Activated naive CD8-positive, alpha-beta T cell (primary cell): ENCODE measurements around the gene MYO19.

Source experiments
- H3K27ac Mint-ChIP-seq: one replicate; pipeline ENCODE4 v1.8.0; 2021; ENCODE audit warnings: mixed read lengths
- H3K27me3 Mint-ChIP-seq: one replicate; pipeline ENCODE4 v1.8.0; 2021; ENCODE audit warnings: mixed read lengths
- H3K36me3 Mint-ChIP-seq: one replicate; pipeline ENCODE4 v1.8.0; 2021; ENCODE audit warnings: mixed read lengths
- H3K4me1 Mint-ChIP-seq: one replicate; pipeline ENCODE4 v1.8.0; 2021; ENCODE audit warnings: low read depth, mixed read lengths
- H3K4me3 Mint-ChIP-seq: one replicate; pipeline ENCODE4 v1.8.0; 2021; ENCODE audit warnings: mild to moderate bottlenecking, mixed read lengths
- H3K9me3 Mint-ChIP-seq: one replicate; pipeline ENCODE4 v1.8.0; 2021; ENCODE audit warnings: low read depth, mixed read lengths

MYO19 gene

DNA sequence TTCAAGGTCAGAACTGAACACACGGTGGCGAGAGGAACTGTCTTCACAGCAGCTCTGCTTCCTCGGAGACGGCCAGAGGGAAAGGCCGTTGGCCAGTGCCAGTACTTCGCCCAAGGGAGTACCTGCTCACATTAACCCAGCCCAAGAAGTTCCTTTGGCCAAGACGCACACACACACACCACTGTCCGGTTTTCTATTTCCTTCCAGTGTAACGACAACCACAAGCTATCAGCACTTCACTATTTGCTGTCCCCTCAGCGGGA, 9.3 kb upstream of the MYO19 start:
- Mint-ChIP-seq H3K27me3 (no peaks in the 10 kb centered on the region), H3K4me3 (peak overlapping the region; percentile 96), H3K27ac (peak overlapping the region; percentile 97), H3K36me3 (peaks cover 3% of the 10 kb centered on the region), H3K4me1 (peaks cover 31% of the 10 kb centered on the region), H3K9me3 (no peaks in the 10 kb centered on the region)

DNA sequence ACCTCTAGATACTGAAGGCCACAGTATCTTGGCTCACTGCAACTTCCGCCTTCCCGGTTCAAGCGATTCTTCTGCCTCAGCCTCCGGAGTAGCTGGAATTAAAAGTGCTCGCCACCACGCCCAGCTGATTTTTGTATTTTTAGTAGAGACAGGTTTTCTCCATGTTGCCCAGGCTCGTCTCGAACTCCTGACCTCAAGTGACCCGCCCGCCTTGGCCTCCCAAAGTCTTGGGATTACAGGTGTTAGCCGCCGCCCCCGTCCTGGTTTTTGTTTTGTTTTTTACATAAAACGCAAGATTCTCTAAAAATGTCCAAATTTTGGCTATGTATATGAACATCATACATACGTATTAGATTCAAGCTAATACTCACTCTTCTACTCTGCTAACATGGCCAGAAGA, 8.1 kb upstream of the MYO19 start:
- Mint-ChIP-seq H3K4me3 (peak overlapping the region; percentile 30), H3K9me3 (no peaks in the 10 kb centered on the region), H3K27me3 (no peaks in the 10 kb centered on the region), H3K36me3 (peaks cover 3% of the 10 kb centered on the region), H3K4me1 (peaks cover 22% of the 10 kb centered on the region), H3K27ac (no peak overlapping the region)

DNA sequence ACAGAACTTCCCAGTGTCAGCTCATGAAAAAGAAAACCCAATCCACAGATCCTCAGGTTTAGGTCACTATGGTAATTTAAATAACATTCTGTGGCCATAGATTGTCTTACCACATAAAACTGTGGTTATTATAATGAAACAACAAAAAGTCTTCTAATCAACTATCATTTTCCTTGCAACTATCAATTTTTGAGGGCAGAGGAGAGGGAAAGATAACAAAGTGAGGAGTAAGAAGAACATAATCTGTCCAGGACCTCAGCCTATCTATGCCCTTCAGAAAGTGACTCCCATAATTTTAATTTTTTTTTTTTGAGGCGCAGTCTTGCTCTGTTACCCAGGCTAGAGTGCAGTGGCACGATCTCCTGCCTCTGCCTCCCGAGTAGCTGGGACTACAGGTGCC, 6.0 kb upstream of the MYO19 start:
- Mint-ChIP-seq H3K36me3 (peaks cover 4% of the 10 kb centered on the region), H3K27me3 (no peaks in the 10 kb centered on the region), H3K9me3 (no peaks in the 10 kb centered on the region), H3K4me3 (no peak overlapping the region), H3K27ac (no peak overlapping the region), H3K4me1 (peaks cover 18% of the 10 kb centered on the region)

DNA sequence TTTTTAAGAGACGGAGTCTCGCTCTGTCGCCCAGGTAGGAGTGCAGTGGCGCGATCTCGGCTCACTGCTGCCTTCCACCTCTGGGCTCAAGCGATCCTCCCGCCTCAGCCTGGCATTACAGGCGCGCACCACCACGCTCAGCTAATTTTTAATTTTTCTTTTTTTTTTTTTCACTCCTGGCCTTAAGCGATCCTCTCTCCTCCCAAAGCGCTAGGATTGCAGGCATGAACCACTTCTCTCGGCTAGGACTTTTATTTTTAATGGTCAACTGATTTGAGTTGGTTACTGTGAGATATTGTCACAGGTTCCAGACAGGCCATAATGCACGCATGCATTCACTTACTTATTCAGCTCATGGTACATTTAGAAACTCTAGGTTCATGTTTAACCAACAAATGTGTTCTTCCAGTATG, 1.0 kb upstream of the MYO19 start:
- Mint-ChIP-seq H3K27me3 (no peaks in the 10 kb centered on the region), H3K9me3 (no peaks in the 10 kb centered on the region), H3K27ac (peak overlapping the region; percentile 99), H3K4me3 (peak overlapping the region; percentile 99), H3K4me1 (peaks cover 30% of the 10 kb centered on the region), H3K36me3 (peaks cover 4% of the 10 kb centered on the region)

DNA sequence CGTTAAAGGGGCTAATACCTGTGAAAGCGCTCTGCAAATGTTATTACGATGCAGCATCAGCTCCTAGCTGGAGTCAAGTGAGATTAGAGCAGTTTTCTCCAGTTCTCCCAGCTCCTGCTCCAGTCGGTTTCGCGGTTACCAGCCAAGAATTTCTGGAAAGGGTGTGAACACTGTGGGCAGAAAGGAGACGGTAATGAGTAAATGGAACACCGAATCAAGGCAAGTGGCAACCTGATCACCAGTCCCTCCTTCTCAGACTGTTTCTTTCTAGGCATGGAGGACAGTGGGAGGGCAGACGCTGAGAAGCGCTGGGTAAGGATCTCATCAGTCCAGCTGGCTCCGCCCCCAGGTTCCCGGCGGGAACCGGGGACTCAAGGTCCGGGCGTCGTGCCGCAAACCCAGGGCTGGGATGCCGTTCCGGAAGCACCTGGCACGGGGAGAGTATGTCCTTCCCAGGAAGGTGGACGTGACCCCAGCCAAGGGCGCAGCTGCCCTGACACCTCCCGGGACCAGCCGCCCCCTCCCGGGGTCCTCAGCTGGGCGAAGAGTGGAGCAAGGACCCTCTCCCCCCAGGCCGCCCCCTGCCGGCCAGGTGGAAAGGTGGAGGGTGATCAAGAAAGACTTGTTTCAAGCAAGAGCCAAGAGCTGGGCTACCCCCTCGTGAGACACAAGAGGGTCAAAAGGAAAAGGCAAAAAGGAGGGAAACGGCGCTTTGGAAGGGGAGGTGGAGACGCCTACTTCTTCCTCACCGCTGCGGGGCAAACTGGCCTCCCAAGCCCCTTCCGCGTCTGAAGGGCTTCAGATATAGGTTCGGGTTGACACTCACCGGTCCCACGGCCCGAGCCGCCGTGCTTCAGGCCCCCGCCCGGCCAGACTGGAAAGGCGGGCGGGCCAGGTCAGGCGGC, 481 bp downstream of the MYO19 start:
- peak overlapping the region; percentile 99 for H3K27ac Mint-ChIP-seq
- H3K27me3 Mint-ChIP-seq = no peaks in the 10 kb centered on the region
- peaks cover 32% of the 10 kb centered on the region for H3K4me1 Mint-ChIP-seq
- H3K36me3 Mint-ChIP-seq = peaks cover 6% of the 10 kb centered on the region
- H3K4me3 Mint-ChIP-seq = peak overlapping the region; percentile 99
- no peaks in the 10 kb centered on the region for H3K9me3 Mint-ChIP-seq

DNA sequence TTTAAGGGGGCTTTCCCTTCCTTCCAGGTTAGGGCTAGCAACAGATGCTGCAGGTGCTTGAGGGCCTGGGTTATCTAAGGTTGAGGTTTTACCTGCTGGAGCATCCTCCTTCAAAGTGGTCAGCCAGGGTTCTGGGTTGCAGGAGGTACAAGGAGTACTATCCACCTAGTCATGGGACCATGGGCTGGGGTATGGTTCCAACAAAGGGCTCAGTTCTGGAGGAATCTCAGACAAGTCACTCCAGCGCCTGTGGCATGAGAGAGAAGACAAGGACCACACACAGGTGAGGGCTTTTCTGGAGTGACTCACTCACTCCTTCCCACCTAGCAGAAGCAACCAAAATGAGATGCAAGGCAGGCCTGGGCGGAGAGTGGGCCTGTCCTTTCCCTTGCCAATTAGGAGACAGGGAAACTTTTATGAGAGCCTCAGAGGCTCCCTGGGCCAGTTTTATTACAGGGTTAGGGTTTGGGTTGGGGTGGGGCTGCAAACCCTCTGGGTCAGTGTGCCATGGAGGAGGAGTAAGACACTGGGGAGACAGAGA, 2.2 kb downstream of the MYO19 start:
- H3K4me1 Mint-ChIP-seq = peaks cover 31% of the 10 kb centered on the region
- peak overlapping the region; percentile 99 for H3K4me3 Mint-ChIP-seq

DNA sequence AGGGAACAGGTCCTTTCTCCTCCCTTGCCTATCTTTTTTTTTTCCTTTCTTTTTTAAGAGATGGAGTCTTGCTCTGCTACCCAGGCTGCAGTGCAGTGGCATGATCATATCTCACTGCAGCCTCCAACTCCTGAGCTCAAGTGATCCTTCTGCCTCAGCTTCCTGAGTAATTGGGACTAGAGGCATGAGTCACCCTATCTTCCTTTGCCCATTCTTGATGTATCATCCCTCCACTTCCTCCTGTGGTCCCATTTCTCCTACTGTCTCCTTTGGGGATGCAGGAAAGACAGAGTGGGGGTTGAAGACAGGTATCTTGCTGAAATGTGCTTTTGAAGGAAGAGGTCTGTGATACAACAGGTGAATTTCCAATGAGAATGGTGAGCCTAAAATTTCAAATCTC, 5.5 kb downstream of the MYO19 start:
- Mint-ChIP-seq H3K27ac (no peak overlapping the region), H3K4me3 (no peak overlapping the region), H3K9me3 (no peaks in the 10 kb centered on the region), H3K27me3 (no peaks in the 10 kb centered on the region), H3K36me3 (peaks cover 15% of the 10 kb centered on the region), H3K4me1 (peaks cover 41% of the 10 kb centered on the region)

More for the DNA sequence above, 2.2 kb downstream of the MYO19 start:
- no peaks in the 10 kb centered on the region for H3K9me3 Mint-ChIP-seq
- peaks cover 7% of the 10 kb centered on the region for H3K36me3 Mint-ChIP-seq
- H3K27me3 Mint-ChIP-seq = no peaks in the 10 kb centered on the region
- H3K27ac Mint-ChIP-seq = peak overlapping the region; percentile 54

DNA sequence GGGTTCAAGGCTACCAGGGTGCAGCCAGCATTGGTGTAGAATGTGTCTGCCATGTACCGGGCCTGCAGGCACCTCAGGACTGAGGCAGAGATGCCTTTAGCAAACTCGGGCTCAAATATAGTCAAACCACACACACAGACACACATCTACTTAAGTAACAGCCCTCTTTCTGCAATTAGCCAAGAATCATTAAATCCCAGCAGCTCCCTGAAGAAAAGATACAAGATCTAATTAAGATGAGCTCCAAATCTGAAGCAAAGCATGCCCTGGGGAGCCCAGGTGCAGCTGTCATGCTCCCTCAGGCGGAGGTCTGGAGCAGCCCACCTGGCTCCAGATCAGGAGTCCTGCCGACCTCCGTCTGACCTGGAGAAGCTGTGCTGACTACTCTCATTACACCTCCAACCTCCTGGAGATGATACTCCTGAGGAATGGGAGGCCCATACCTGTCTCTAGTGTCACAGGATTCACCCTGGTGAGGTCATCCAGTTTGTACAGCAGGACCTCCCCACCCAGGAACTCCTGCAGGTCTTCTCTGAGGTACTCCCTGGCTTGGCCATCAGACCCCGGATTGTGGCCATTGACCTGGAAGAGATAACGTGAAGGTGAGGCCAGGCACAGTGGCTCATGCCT, 6.9 kb downstream of the MYO19 start:
- no peak overlapping the region for H3K4me3 Mint-ChIP-seq
- no peaks in the 10 kb centered on the region for H3K27me3 Mint-ChIP-seq
- H3K4me1 Mint-ChIP-seq = peaks cover 31% of the 10 kb centered on the region
- H3K36me3 Mint-ChIP-seq = peaks cover 15% of the 10 kb centered on the region
- H3K9me3 Mint-ChIP-seq = no peaks in the 10 kb centered on the region
- H3K27ac Mint-ChIP-seq = no peak overlapping the region

DNA sequence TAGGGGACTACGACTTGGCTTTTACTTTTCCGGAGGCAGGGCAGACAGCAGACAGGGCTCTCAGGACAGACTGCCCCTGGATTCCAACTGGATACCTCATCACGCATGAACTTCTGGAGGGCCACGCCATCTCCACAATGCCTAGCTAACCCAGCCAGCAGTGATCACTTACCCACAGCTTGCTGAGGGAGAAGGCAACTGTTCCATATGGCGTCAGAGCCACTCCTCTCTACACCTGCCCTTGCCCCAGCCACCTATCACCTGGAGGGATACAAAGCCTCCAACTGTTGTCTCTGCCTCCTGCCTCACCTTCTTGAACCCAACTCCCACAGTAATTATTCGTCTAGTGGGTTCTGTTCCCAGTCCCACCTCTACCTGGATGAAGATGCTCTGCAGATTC, 8.8 kb downstream of the MYO19 start:
- H3K36me3 Mint-ChIP-seq = peaks cover 16% of the 10 kb centered on the region
- no peaks in the 10 kb centered on the region for H3K9me3 Mint-ChIP-seq
- H3K4me3 Mint-ChIP-seq = no peak overlapping the region
- no peaks in the 10 kb centered on the region for H3K27me3 Mint-ChIP-seq
- H3K4me1 Mint-ChIP-seq = peaks cover 23% of the 10 kb centered on the region
- H3K27ac Mint-ChIP-seq = no peak overlapping the region

DNA sequence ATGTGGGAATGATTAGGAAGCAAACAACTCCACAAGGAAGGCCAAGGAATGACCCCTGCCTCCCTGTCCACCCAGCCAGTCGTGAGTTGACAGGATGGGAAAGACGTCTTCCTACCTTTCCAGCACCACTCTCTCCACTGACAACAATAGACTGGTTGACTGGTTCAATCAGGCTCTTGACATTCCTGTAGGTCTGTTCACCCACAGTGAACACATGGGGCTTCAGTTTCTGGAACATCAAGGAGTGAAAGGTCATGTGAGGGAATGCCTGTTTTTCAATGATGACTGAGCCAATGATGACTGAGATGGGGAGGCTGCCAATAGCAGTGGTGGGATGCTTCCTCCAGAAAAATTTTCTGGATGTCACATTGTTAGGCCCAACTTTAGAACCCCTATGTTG, 9.6 kb downstream of the MYO19 start:
- no peaks in the 10 kb centered on the region for H3K27me3 Mint-ChIP-seq
- H3K9me3 Mint-ChIP-seq = no peaks in the 10 kb centered on the region
- peaks cover 23% of the 10 kb centered on the region for H3K4me1 Mint-ChIP-seq
- H3K36me3 Mint-ChIP-seq = peaks cover 23% of the 10 kb centered on the region
- H3K4me3 Mint-ChIP-seq = no peak overlapping the region
- H3K27ac Mint-ChIP-seq = peak overlapping the region; percentile 91

DNA sequence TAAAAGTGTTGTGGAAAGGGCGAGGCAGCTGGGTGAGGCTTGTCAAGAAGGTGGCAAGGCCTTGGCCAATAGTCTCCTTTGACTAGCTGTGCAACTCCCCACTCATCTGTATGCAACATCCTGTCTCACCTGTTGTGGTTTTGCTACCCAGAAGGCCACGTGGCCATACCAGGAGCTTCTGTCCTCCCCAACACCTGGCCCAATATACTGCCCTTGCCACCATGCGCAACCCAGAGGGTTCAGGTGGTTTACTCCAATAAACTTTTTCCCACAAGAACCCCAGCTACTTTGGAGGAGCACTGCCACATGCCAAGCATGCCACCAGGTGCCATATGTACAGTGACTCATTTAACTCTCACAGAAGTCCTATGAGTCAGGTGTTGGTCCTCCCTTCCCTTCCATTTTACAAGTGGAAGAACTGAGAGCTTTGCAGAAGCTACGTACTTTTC, 10.2 kb downstream of the MYO19 start:
- Mint-ChIP-seq H3K9me3 (no peaks in the 10 kb centered on the region), H3K4me3 (peak overlapping the region; percentile 32), H3K36me3 (peaks cover 25% of the 10 kb centered on the region), H3K27ac (peak overlapping the region; percentile 91), H3K27me3 (no peaks in the 10 kb centered on the region), H3K4me1 (peaks cover 21% of the 10 kb centered on the region)

DNA sequence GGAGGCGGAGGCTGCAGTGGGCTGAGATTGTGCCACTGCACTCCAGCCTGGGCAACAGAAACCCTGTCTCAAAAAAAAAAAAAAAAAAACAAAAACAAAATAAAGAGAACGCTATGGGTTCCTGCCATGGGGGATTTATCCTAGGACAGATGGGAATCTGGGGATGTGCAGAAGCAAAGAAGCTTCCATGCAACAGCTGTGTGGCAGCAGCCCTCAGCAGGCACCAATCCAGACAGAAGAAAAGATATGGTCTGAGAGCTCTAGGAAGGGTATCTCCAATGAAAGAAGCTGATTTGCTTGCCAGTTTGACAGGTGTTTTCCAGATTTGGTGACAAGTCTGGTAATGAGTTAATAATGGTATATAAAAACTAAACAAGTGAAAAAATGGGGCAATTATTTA, 11.6 kb downstream of the MYO19 start:
- Mint-ChIP-seq H3K9me3 (no peaks in the 10 kb centered on the region), H3K27me3 (no peaks in the 10 kb centered on the region), H3K4me3 (no peak overlapping the region), H3K4me1 (peaks cover 21% of the 10 kb centered on the region), H3K36me3 (peaks cover 23% of the 10 kb centered on the region), H3K27ac (no peak overlapping the region)

DNA sequence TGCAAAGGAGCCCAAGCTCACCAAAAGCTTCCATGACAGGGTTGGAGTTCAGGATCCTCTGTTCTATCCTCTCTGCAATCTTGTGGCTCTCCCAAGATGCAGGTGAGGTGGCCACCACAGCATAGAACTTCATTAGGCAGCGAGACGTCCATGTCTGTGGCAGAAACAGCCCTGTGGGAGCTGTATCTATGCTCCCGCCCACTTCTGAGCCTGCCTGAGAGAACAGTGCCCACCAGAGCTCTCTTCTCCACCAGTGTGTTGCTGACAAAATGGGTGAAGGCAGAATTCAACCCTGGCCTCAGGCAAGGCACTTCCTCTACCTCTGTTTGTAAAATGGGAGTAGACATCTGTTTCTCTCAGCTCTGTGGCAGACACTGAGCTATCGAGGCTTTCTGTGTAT, 18.8 kb downstream of the MYO19 start:
- H3K9me3 Mint-ChIP-seq = no peaks in the 10 kb centered on the region
- H3K4me1 Mint-ChIP-seq = no peaks in the 10 kb centered on the region
- H3K27me3 Mint-ChIP-seq = no peaks in the 10 kb centered on the region
- no peak overlapping the region for H3K27ac Mint-ChIP-seq
- peaks cover 16% of the 10 kb centered on the region for H3K36me3 Mint-ChIP-seq
- H3K4me3 Mint-ChIP-seq = no peak overlapping the region

DNA sequence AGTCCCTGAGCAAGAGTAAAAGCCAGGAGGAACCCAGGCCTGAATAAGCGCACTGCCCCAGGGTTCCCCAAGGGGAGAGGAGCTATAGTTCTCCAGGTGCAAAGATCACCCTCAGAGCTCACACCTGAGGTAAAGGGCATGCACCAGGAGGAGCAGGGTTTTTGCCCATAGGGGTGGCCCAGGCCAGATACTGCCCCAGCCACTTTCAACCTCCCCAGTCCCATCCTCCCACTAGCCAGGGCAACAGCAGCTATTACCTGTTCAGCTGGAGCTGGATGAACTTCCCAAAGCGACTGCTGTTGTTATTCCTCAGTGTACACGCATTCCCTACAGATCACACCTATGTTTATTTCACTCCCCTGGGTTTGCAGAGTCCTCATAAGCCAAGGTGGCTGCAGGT, 19.8 kb downstream of the MYO19 start:
- H3K9me3 Mint-ChIP-seq = no peaks in the 10 kb centered on the region
- H3K36me3 Mint-ChIP-seq = peaks cover 9% of the 10 kb centered on the region
- no peaks in the 10 kb centered on the region for H3K4me1 Mint-ChIP-seq
- no peaks in the 10 kb centered on the region for H3K27me3 Mint-ChIP-seq
- H3K27ac Mint-ChIP-seq = no peak overlapping the region
- no peak overlapping the region for H3K4me3 Mint-ChIP-seq

DNA sequence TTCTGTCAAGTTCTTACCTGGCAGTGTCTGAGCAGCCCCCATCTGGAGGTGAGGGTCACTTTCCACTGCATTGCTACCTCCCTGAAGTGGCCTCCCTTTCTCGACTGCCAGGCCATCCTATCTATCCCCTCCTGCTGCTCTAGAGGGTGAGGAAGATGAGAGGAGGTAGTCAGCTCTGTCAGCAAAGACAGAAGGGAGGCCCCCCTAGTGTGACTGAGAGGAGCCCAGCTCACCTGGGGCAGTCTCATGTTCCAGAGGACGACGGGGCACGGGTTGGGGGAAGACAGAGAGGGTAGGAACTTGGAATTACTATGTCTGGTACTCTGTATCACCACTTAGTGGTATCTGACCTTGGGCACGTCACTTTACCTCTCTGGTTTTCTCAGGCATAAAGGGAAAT, 22.0 kb downstream of the MYO19 start:
- H3K27me3 Mint-ChIP-seq = no peaks in the 10 kb centered on the region
- H3K27ac Mint-ChIP-seq = no peak overlapping the region
- H3K36me3 Mint-ChIP-seq = peaks cover 6% of the 10 kb centered on the region
- H3K9me3 Mint-ChIP-seq = no peaks in the 10 kb centered on the region
- H3K4me3 Mint-ChIP-seq = no peak overlapping the region
- no peaks in the 10 kb centered on the region for H3K4me1 Mint-ChIP-seq
